Stomach smooth muscle (tissue), 2 donors: Measurements from ENCODE around the gene MYOM1.

ENCODE experiments used
- H3K27ac ChIP-seq: one replicate; pipeline ENCODE4 v1.7.0; 2013; ENCODE audit warnings: mild to moderate bottlenecking, low read length, inconsistent platforms
- H3K27me3 ChIP-seq, 2 donors: one replicate each; pipeline ENCODE4 v1.7.0; 2013; ENCODE audit warnings: low read length in 2 of 2; ENCODE audit not compliant: insufficient read depth in 2 of 2, control insufficient read depth in 1 of 2
- H3K36me3 ChIP-seq, 2 donors: one replicate each; pipeline ENCODE4 v1.7.0; 2013; ENCODE audit warnings: low read length in 2 of 2; ENCODE audit not compliant: control insufficient read depth in 2 of 2, insufficient read depth in 2 of 2
- H3K4me1 ChIP-seq: one replicate; pipeline ENCODE4 v1.7.0; 2013; ENCODE audit warnings: low read length; ENCODE audit not compliant: control insufficient read depth, insufficient read depth
- H3K4me3 ChIP-seq, 2 donors: one replicate each; pipeline ENCODE4 v1.7.0; 2013; ENCODE audit warnings: low read length in 2 of 2
- H3K9ac ChIP-seq, 2 donors: one replicate each; pipeline ENCODE4 v1.7.0; 2013; ENCODE audit warnings: low read length in 2 of 2, mild to moderate bottlenecking in 1 of 2
- H3K9me3 ChIP-seq, 2 donors: one replicate each; pipeline ENCODE4 v1.7.0; 2013; ENCODE audit warnings: low read length in 2 of 2; ENCODE audit not compliant: control insufficient read depth in 2 of 2
- donor health status: healthy.
- donor health status: Pancreatic carcinoma.

MYOM1 gene

GRCh38 chr18:3217948-3218647, 1.7 kb downstream of the MYOM1 start:
- H3K9me3 ChIP-seq, result no peaks in the 10 kb centered on the region
- H3K4me1 ChIP-seq, result peaks cover 4% of the 10 kb centered on the region
- H3K36me3 ChIP-seq, result peaks cover 0 to 9% of the 10 kb centered on the region in 2 donors
- peak overlapping the region in 1 of 2 donors; percentile 77 for H3K4me3 ChIP-seq
- no peak overlapping the region for H3K27ac ChIP-seq
- H3K27me3 ChIP-seq, result no peaks in the 10 kb centered on the region
- no peak overlapping the region for H3K9ac ChIP-seq

GRCh38 chr18:3216987-3217386, 2.8 kb downstream of the MYOM1 start:
- Histone ChIP-seq H3K36me3 (peaks cover 0 to 9% of the 10 kb centered on the region in 2 donors), H3K9me3 (no peaks in the 10 kb centered on the region), H3K27ac (peak overlapping the region; percentile 26), H3K9ac (no peak overlapping the region), H3K27me3 (no peaks in the 10 kb centered on the region), H3K4me3 (no peak overlapping the region), H3K4me1 (peaks cover 7% of the 10 kb centered on the region)

GRCh38 chr18:3214855-3215637, 4.7 kb downstream of the MYOM1 start:
- no peak overlapping the region for H3K9ac ChIP-seq
- H3K9me3 ChIP-seq, result no peaks in the 10 kb centered on the region
- H3K36me3 ChIP-seq, result peaks cover 0 to 9% of the 10 kb centered on the region in 2 donors
- peaks cover 17% of the 10 kb centered on the region for H3K4me1 ChIP-seq
- H3K27me3 ChIP-seq, result no peaks in the 10 kb centered on the region
- H3K27ac ChIP-seq, result no peak overlapping the region
- H3K4me3 ChIP-seq, result no peak overlapping the region

DNA sequence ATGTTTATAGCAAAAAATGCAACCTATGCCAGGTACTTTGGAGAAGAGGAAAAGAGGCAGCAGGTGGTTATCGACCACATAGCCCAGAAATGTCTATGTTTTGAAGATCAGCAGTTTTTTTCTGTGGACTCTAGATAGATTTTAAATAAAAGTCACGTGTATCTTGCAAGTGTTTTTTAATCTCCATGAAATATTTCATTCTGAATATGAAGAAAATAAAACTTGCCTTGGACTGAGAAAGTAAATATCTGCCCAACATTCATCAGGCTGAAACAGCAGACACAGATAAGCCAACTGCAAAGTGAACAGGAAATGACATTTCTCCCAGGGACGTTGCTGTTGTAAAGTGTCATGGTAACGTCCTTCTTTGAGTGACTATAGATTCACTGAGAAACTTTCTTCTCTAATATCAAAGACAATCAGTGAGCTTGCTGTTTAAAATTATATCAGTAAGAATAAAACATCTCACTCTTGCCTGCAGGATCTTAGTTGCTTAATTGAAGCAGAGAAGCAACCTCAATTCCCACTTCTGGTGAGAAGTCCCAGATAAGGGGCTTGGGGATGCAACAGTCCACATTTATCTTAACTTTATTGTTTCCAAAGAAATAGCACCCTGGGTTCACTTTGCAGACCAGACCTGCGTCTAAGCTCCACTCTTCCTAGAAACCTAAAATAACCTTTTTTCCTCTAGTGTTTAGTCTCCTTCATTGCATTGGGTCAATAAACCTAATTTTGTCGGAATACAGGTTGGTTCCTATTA, 6.3 kb downstream of the MYOM1 start:
- H3K4me1 ChIP-seq, result peaks cover 16% of the 10 kb centered on the region
- H3K9me3 ChIP-seq, result no peaks in the 10 kb centered on the region
- H3K27me3 ChIP-seq, result no peaks in the 10 kb centered on the region
- no peak overlapping the region for H3K4me3 ChIP-seq
- H3K9ac ChIP-seq, result no peak overlapping the region
- H3K36me3 ChIP-seq, result peaks cover 0 to 11% of the 10 kb centered on the region in 2 donors
- H3K27ac ChIP-seq, result no peak overlapping the region

- peaks cover 16% of the 10 kb centered on the region for H3K4me1 ChIP-seq
- H3K4me3 ChIP-seq, result no peak overlapping the region
- no peaks in the 10 kb centered on the region for H3K9me3 ChIP-seq
- no peaks in the 10 kb centered on the region for H3K27me3 ChIP-seq
- peaks cover 0 to 11% of the 10 kb centered on the region in 2 donors for H3K36me3 ChIP-seq
- no peak overlapping the region for H3K27ac ChIP-seq
- no peak overlapping the region for H3K9ac ChIP-seq
Measured at GRCh38 chr18:3212657-3213056, 7.1 kb downstream of the MYOM1 start.

- Histone ChIP-seq H3K4me1 (peaks cover 16% of the 10 kb centered on the region), H3K9me3 (no peaks in the 10 kb centered on the region), H3K27ac (no peak overlapping the region), H3K36me3 (peaks cover 0 to 10% of the 10 kb centered on the region in 2 donors), H3K4me3 (no peak overlapping the region), H3K9ac (no peak overlapping the region), H3K27me3 (no peaks in the 10 kb centered on the region)
Measured at GRCh38 chr18:3211236-3211992, 8.4 kb downstream of the MYOM1 start.

- H3K4me3 ChIP-seq, result no peak overlapping the region
- no peak overlapping the region for H3K27ac ChIP-seq
- no peak overlapping the region for H3K9ac ChIP-seq
- H3K36me3 ChIP-seq, result peaks cover 0 to 8% of the 10 kb centered on the region in 2 donors
- H3K27me3 ChIP-seq, result no peaks in the 10 kb centered on the region
- H3K4me1 ChIP-seq, result peaks cover 16% of the 10 kb centered on the region
- no peaks in the 10 kb centered on the region for H3K9me3 ChIP-seq
Measured at GRCh38 chr18:3209859-3210569, 9.8 kb downstream of the MYOM1 start.

- Histone ChIP-seq H3K27me3 (no peaks in the 10 kb centered on the region), H3K4me1 (peaks cover 12% of the 10 kb centered on the region), H3K9ac (no peak overlapping the region), H3K4me3 (no peak overlapping the region), H3K27ac (no peak overlapping the region), H3K9me3 (no peaks in the 10 kb centered on the region), H3K36me3 (peaks cover 0 to 2% of the 10 kb centered on the region in 2 donors)
Measured at GRCh38 chr18:3207565-3207964, 12.2 kb downstream of the MYOM1 start.

- Histone ChIP-seq H3K9ac (no peak overlapping the region), H3K27me3 (no peaks in the 10 kb centered on the region), H3K27ac (no peak overlapping the region), H3K9me3 (no peaks in the 10 kb centered on the region), H3K36me3 (peaks cover 0 to 2% of the 10 kb centered on the region in 2 donors), H3K4me3 (no peak overlapping the region), H3K4me1 (peaks cover 4% of the 10 kb centered on the region)
Measured at GRCh38 chr18:3205239-3205638, 14.5 kb downstream of the MYOM1 start.
